Suprapubic skin (tissue), 3 donors: ENCODE data around the gene KIAA0513.

ENCODE experiments used
- CTCF ChIP-seq, 2 donors: fragments of 200-600 bp in 1 of 2; fragments of 450-650 bp in 1 of 2; sonication (generic) in 1 of 2; IDR thresholded peaks; one replicate each; pipeline ENCODE4 v1.5.1; 2016 to 2019; ENCODE audit warnings: antibody characterized with exemption in 2 of 2, mild to moderate bottlenecking in 1 of 2, moderate library complexity in 1 of 2
- POLR2A ChIP-seq, 2 donors: fragments of 450-650 bp; IDR thresholded peaks; one replicate each; pipeline ENCODE4 v1.6.1; 2017; ENCODE audit warnings: antibody characterized with exemption in 2 of 2, mild to moderate bottlenecking in 2 of 2, moderate library complexity in 2 of 2

- TF ChIP-seq CTCF (IDR thresholded peaks at IDR 0.05) (no peak), POLR2A (IDR thresholded peaks at IDR 0.05) (no peak)
These were observed 13.9 kb downstream of the KIAA0513 start for GRCh38 chr16:85041219-85042166.
